PC-3 (cell line): Measurements from ENCODE around the gene FARS2. TPM values are rescaled to one million over a fixed set of nuclear protein-coding genes. Genes with fewer than 3 reads are reported as not detected.

Experiments used
- ATAC-seq: fragments of 200-7000 bp; cut with Tn5 transposase; 2 replicates; pipeline ENCODE4 v1.9.1; 2020; ENCODE audit warnings: mild to moderate bottlenecking, moderate library complexity
- BruUV-seq: library from RNA; stranded (reverse); fragments of 400-500 nt; replicated peaks from 2 replicates; lab custom pipeline; 2021; lab: Mats Ljungman, UMichigan
- CTCF ChIA-PET: fragments of 300-600 bp; sonication (Branson Sonifier 250); formaldehyde crosslinking; loops from one replicate; lab custom pipeline; 2022; ENCODE audit warnings: antibody characterized with exemption; lab: Charles Lee
- POLR2A ChIA-PET: fragments of 300-600 bp; sonication (Branson Sonifier 250); formaldehyde crosslinking; loops from one replicate; lab custom pipeline; 2022; ENCODE audit warnings: antibody characterized with exemption; ENCODE audit not compliant: unreplicated experiment; lab: Charles Lee
- DNase-seq: peaks from one replicate; pipeline ENCODE4 v3.0.0-alpha.2; 2015
- H2AFZ ChIP-seq: fragments of 300-600 bp; sonication (generic); 2 replicates; pipeline ENCODE4 v1.6.0; 2016; ENCODE audit warnings: antibody characterized with exemption, low read length
- H3F3A ChIP-seq: fragments of 300-600 bp; sonication (generic); one replicate; pipeline ENCODE4 v1.6.0; 2017; ENCODE audit warnings: antibody characterized with exemption, low read length, control low read depth, mild to moderate bottlenecking; ENCODE audit not compliant: unreplicated experiment
- H3K27ac ChIP-seq: fragments of 300-600 bp; sonication (generic); 2 replicates; pipeline ENCODE4 v1.5.1; 2016; ENCODE audit warnings: mild to moderate bottlenecking, low read length
- H3K27me3 ChIP-seq: fragments of 300-600 bp; sonication (generic); 2 replicates; pipeline ENCODE4 v1.6.1; 2016; ENCODE audit warnings: low read length, mixed read lengths
- H3K36me3 ChIP-seq: fragments of 300-600 bp; sonication (generic); 2 replicates; pipeline ENCODE4 v1.6.1; 2016; ENCODE audit warnings: low read depth, mixed run types, low read length, mixed read lengths
- H3K4me1 ChIP-seq: fragments of 300-600 bp; sonication (generic); 2 replicates; pipeline ENCODE4 v1.5.1; 2016; ENCODE audit warnings: low read length; ENCODE audit not compliant: insufficient read depth
- H3K4me2 ChIP-seq: fragments of 300-600 bp; sonication (generic); 2 replicates; pipeline ENCODE4 v1.6.0; 2016; ENCODE audit warnings: low read length
- H3K4me3 ChIP-seq: fragments of 300-600 bp; sonication (generic); 2 replicates; pipeline ENCODE4 v1.5.1; 2016; ENCODE audit warnings: mild to moderate bottlenecking, low read length, mixed read lengths
- H3K79me2 ChIP-seq: fragments of 300-600 bp; sonication (generic); 2 replicates; pipeline ENCODE4 v1.6.1; 2017; ENCODE audit warnings: low read length, mixed read lengths
- H3K9ac ChIP-seq: fragments of 300-600 bp; sonication (generic); 2 replicates; pipeline ENCODE4 v1.6.0; 2016; ENCODE audit warnings: mild to moderate bottlenecking, low read length
- H3K9me2 ChIP-seq: fragments of 300-600 bp; sonication (generic); replicated peaks from 2 replicates; pipeline ENCODE4 v1.6.1; 2016; ENCODE audit warnings: mixed run types, low read length, mixed read lengths
- H3K9me3 ChIP-seq: fragments of 300-600 bp; sonication (generic); 2 replicates; pipeline ENCODE4 v1.6.1; 2016; ENCODE audit warnings: low read length, mixed read lengths
- H4K20me1 ChIP-seq: fragments of 300-600 bp; sonication (generic); 2 replicates; pipeline ENCODE4 v1.6.1; 2016; ENCODE audit warnings: low read length, mixed read lengths
- EZH2 ChIP-seq: fragments of 300-600 bp; sonication (generic); IDR thresholded peaks from one replicate; pipeline ENCODE4 v1.6.1; 2017; ENCODE audit warnings: antibody characterized with exemption, mild to moderate bottlenecking, low read length; ENCODE audit not compliant: unreplicated experiment
- EZH2phosphoT487 ChIP-seq: fragments of 300-600 bp; sonication (generic); IDR thresholded peaks from 2 replicates; pipeline ENCODE4 v1.6.1; 2018; ENCODE audit warnings: mild to moderate bottlenecking, antibody characterized with exemption, low read length, borderline replicate concordance
- intact Hi-C: fragments of 100-400 bp; cut with micrococcal nuclease; formaldehyde crosslinking; loops from 2 replicates; pipeline ENCODE4 v1.9.0; 2023
- total RNA-seq: library from RNA; depleted of rRNA; stranded (reverse); fragments of >200 nt; gene quantifications from 2 replicates; pipeline ENCODE4 v1.2.3, GENCODE V29; 2014
- TF ChIP-seq, protein P1 (sequence below): fragments of 300-600 bp; sonication (generic); conservative IDR thresholded peaks from 2 replicates; pipeline ENCODE4 v1.5.1; 2017; ENCODE audit warnings: antibody characterized with exemption, low read depth, mild to moderate bottlenecking, low read length

FARS2 gene
- total RNA-seq, 1 experiment from 2014 or later = 23.0 TPM

DNA sequence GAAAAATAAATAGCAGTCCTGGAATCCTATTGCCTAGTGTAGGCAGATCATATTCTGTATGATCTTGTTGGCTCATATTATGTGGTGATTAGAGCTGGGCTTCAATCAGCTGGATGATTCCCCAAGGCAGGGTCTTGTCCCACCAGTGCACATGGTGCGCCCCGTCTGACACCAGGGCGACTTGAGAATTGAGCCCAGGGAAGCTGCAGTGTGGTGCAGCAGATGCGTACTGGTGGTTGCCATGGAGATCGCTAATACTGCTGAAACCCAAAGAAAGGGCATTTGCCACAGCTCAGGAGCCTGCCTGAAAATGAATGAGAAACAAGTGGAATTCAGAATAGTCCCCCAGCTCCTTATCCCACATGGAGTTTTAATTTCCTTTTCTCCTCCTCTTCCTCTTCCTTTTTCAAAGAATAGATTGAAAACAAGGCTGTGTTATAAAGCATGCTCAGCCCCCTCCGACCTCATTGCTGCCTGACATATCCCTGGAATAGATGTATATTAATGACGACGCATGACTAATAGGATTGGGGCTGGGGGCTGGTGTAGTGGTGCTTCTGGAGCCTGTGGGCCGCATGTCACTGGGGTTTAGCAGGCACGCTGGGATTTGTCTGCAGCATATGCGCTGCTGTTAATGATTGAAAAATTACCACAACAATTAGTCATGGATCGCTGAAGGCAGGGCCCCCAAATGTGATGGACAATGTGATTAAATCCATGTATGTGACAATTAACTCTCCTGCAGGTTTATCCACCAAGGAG lies 210.5 kb downstream of the FARS2 start:
- TF ChIP-seq, protein P1, sequence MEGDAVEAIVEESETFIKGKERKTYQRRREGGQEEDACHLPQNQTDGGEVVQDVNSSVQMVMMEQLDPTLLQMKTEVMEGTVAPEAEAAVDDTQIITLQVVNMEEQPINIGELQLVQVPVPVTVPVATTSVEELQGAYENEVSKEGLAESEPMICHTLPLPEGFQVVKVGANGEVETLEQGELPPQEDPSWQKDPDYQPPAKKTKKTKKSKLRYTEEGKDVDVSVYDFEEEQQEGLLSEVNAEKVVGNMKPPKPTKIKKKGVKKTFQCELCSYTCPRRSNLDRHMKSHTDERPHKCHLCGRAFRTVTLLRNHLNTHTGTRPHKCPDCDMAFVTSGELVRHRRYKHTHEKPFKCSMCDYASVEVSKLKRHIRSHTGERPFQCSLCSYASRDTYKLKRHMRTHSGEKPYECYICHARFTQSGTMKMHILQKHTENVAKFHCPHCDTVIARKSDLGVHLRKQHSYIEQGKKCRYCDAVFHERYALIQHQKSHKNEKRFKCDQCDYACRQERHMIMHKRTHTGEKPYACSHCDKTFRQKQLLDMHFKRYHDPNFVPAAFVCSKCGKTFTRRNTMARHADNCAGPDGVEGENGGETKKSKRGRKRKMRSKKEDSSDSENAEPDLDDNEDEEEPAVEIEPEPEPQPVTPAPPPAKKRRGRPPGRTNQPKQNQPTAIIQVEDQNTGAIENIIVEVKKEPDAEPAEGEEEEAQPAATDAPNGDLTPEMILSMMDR = no peak
- no peak for TF ChIP-seq EZH2phosphoT487
- TF ChIP-seq EZH2 = no peak

DNA sequence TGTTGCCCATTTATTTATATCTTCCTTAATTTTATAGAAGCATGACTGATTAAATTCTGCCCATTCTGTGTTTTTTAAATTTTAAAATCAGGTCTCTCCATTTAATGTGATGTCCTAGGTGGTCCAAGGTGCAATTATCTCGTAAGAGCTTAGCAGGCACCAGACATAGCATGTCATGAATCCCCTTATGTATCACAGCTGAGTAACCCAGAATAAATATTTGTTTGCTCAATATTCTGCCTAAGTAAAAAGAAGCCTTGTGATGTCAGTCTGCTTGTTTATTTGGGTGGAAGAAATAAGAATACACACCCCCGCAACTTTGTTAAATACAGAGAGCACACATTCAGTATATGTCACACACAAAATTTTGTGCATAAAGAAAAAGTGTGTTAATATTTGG lies 211.3 kb downstream of the FARS2 start:
- H3K4me2 ChIP-seq = peak overlapping the region; percentile 58
- peak overlapping the region; percentile 50 for H3K9ac ChIP-seq
- H3K9me2 ChIP-seq = no peaks in the 10 kb centered on the region
- H3K4me3 ChIP-seq = no peak overlapping the region
- no peaks in the 10 kb centered on the region for H3K79me2 ChIP-seq
- H2AFZ ChIP-seq = no peak overlapping the region
- no peaks in the 10 kb centered on the region for H3K27me3 ChIP-seq
- peaks cover 22% of the 10 kb centered on the region for H3K4me1 ChIP-seq
- ChIA-PET POLR2A (no interaction called here), CTCF (interaction anchor here (0.6 kb wide), 1 partner anchor 329 kb away, joined by 3 read pairs; no protein-coding TSS in a partner anchor)
- no peaks in the 10 kb centered on the region for H3K36me3 ChIP-seq
- H3K9me3 ChIP-seq = no peaks in the 10 kb centered on the region
- no peaks in the 10 kb centered on the region for H4K20me1 ChIP-seq
- DNase-seq = peak; percentile 73
- TF ChIP-seq, protein P1 = no peak
- no peak for TF ChIP-seq EZH2
- no peak for TF ChIP-seq EZH2phosphoT487
- peak; percentile 75 for ATAC-seq
- peak overlapping the region; percentile 78 for H3K27ac ChIP-seq
- no peaks in the 10 kb centered on the region for H3F3A ChIP-seq
- intact Hi-C loops = loop anchor here (5.0 kb wide), 3 partner anchors 210 to 420 kb away; no protein-coding TSS in a partner anchor
- BruUV-seq = no TSS peak

More for the DNA sequence above, 210.5 kb downstream of the FARS2 start:
- Histone ChIP-seq H3K9me3 (no peaks in the 10 kb centered on the region), H3K27me3 (no peaks in the 10 kb centered on the region), H3K9ac (peak overlapping the region; percentile 50), H3K27ac (peak overlapping the region; percentile 78), H2AFZ (no peak overlapping the region), H4K20me1 (no peaks in the 10 kb centered on the region), H3K36me3 (no peaks in the 10 kb centered on the region), H3K79me2 (no peaks in the 10 kb centered on the region), H3F3A (no peaks in the 10 kb centered on the region), H3K4me1 (peaks cover 23% of the 10 kb centered on the region), H3K9me2 (no peaks in the 10 kb centered on the region), H3K4me2 (peak overlapping the region; percentile 58), H3K4me3 (no peak overlapping the region)
- intact Hi-C loops = loop anchor here (1.0 to 5.0 kb wide), 7 partner anchors 26 to 1075 kb away; no protein-coding TSS in a partner anchor
- DNase-seq (peak; percentile 31), ATAC-seq (peak; percentile 13)
- no TSS peak for BruUV-seq
- POLR2A ChIA-PET = no interaction called here
- CTCF ChIA-PET = interaction anchor here (0.5 to 1.2 kb wide), 12 partner anchors 14 to 554 kb away, joined by 3 to 13 read pairs (median 4); no protein-coding TSS in a partner anchor

DNA sequence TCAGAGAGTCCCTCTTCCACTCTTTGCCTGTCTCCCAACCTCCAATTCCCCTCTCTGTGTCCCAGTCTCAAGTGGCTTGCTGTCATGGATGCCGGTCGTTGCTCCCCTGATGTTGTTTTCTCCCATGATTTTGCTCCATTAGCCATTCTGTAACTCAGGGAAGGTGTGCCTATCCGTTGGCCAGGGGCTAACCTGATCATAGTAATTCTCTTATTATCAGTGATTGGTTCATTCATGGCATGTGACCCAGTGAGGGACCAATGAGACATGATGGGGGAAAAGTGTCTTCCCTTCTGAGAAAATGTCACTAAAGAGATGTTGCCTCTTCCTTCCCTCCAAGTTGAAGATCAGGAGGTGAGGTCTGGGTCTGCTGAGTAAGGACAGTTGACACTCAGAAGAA lies 214.5 kb downstream of the FARS2 start:
- Histone ChIP-seq H4K20me1 (no peaks in the 10 kb centered on the region), H3K79me2 (no peaks in the 10 kb centered on the region), H3K9me2 (no peaks in the 10 kb centered on the region), H3K9me3 (no peaks in the 10 kb centered on the region), H3K27me3 (no peaks in the 10 kb centered on the region), H3K4me1 (peaks cover 22% of the 10 kb centered on the region), H3K4me3 (no peak overlapping the region), H3F3A (no peaks in the 10 kb centered on the region), H3K36me3 (no peaks in the 10 kb centered on the region), H2AFZ (no peak overlapping the region), H3K9ac (no peak overlapping the region), H3K27ac (no peak overlapping the region), H3K4me2 (no peak overlapping the region)
- TF ChIP-seq EZH2 (no peak), EZH2phosphoT487 (no peak)
- no peak for ATAC-seq
- CTCF ChIA-PET = no interaction called here
- POLR2A ChIA-PET = no interaction called here
- BruUV-seq = no TSS peak
- intact Hi-C loops = no loop called here
- DNase-seq = no peak
